ENCODE results near the gene EXOC3.

DNA sequence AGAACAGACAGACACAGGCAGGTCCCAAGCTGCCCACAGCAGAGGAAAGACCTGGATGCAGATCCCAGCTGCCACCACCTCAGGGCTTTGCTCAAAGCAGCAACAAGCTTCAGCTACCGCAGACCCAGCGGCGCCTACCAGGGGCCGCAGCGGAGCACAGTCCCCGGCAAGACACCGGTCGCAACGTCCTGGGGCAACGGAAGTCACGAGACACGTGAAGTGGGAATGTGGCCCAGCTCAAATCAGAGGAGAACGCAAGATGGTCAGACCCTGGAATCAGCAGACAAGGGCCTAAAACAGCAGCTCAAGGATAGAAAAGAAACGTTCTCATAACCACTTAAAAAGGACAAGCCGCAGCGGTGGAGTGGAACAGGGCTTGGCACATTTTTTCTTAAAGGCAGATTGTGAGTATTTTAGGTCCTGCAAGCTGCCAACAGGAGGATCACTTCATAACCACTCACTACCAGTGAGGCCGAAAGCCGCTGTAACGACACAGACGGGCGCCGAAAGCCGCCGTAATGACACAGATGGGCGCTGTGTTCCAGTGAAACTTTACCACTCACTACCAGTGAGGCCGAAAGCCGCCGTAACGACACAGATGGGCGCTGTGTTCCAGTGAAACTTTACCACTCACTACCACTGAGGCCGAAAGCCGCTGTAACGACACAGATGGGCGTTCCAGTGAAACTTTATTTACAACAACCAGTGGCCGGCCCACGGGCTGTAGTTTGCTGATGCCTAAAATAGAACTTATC is 59.5 kb downstream of the EXOC3 start:
- TF ChIP-seq CTCF (IDR thresholded peaks at IDR 0.05) (no peak), POLR2A (IDR thresholded peaks at IDR 0.05) (no peak)
